Thyroid gland (tissue), 4 donors: Measurements from ENCODE around the gene TCEA2. TPM values are rescaled to one million over a fixed set of nuclear protein-coding genes. Genes with fewer than 3 reads are reported as not detected.
A peak's percentile ranks its signal among the peaks of the same experiment; 100 is the strongest.

Source experiments
- DNase-seq, 2 donors: peaks; one replicate each; pipeline ENCODE4 v3.0.0-alpha.2; 2019
- H3K27ac ChIP-seq, 3 donors: fragments of 200-600 bp; sonication (generic); 1 replicate in 2 of 3; 2 replicates in 1 of 3; pipeline ENCODE4 v1.5.1; 2016 to 2019; ENCODE audit warnings: mild to moderate bottlenecking in 1 of 3, moderate library complexity in 1 of 3
- H3K27me3 ChIP-seq: fragments of 200-600 bp; sonication (generic); one replicate; pipeline ENCODE4 v1.5.1; 2019
- H3K36me3 ChIP-seq, 2 donors: fragments of 200-600 bp; sonication (generic); one replicate each; pipeline ENCODE4 v1.5.1; 2016 to 2019
- H3K4me1 ChIP-seq, 2 donors: fragments of 200-600 bp; sonication (generic); one replicate each; pipeline ENCODE4 v1.5.1; 2017 to 2019
- H3K4me3 ChIP-seq, 3 donors: fragments of 200-600 bp; sonication (generic); replicated peaks in 1 of 3; 1 replicate in 2 of 3; 2 replicates in 1 of 3; pipeline ENCODE4 v1.5.1; 2016; ENCODE audit warnings: mild to moderate bottlenecking in 1 of 3
- H3K9me3 ChIP-seq: fragments of 200-600 bp; sonication (generic); one replicate; pipeline ENCODE4 v1.5.1; 2017
- CTCF ChIP-seq, 6 experiments: fragments of 200-600 bp in 3 of 6; fragments of 450-650 bp in 3 of 6; sonication (generic) in 3 of 6; IDR thresholded peaks; one replicate each; pipeline ENCODE4 v1.5.1; 2016 to 2019; ENCODE audit warnings: antibody characterized with exemption in 6 of 6, mild to moderate bottlenecking in 2 of 6, inconsistent platforms in 1 of 6, moderate library complexity in 1 of 6
- POLR2A ChIP-seq, 2 donors: fragments of 450-650 bp; IDR thresholded peaks; one replicate each; pipeline ENCODE4 v1.6.1; 2017; ENCODE audit warnings: antibody characterized with exemption in 2 of 2, mild to moderate bottlenecking in 2 of 2, moderate library complexity in 1 of 2
- WGBS, 2 donors: methylation state at CpG; one replicate each; pipeline ENCODE4 v1.1.5; 2017; 5-methylcytosine and 5-hydroxymethylcytosine counted together
- intact Hi-C: fragments of 100-400 bp; cut with DNase I; formaldehyde crosslinking; loops from one replicate; pipeline ENCODE4 v1.15.1; 2023
- total RNA-seq, 4 donors: library from RNA; depleted of rRNA; stranded (reverse); fragments of >200 nt; gene quantifications; one replicate each; pipeline ENCODE4 v1.2.3, GENCODE V29; 2016

Gene TCEA2
- total RNA-seq, result 10 to 100 TPM; 20.9 to 43.1 (median 24.4) TPM

GRCh38 chr20:64062596-64063388 is at the start of gene TCEA2:
TSS of gene TCEA2 (plus strand) at chr20:64063198. CDS start at chr20:64063313, 115 bp downstream.
- Histone ChIP-seq H3K36me3 (no peaks in the 10 kb centered on the region), H3K4me1 (peaks cover 16 to 24% of the 10 kb centered on the region in 2 donors), H3K27ac (peak within 1 kb of the TSS in 2 of 3 donors; percentile 78 to 87), H3K4me3 (peak within 1 kb of the TSS; percentile 37 to 77 (median 60)), H3K9me3 (no peaks in the 10 kb centered on the region), H3K27me3 (no peaks in the 10 kb centered on the region)
- 2 to 40% methylated on average over 3 to 45 of the region's 85 CpGs for WGBS, 2 donors
- peak; percentile 97 to 98 for DNase-seq
- TF ChIP-seq CTCF (IDR thresholded peaks at IDR 0.05) (no peak), POLR2A (IDR thresholded peaks at IDR 0.05) (peak; percentile 54 to 78)
- intact Hi-C loops, result loop anchor here (10.0 kb wide), 1 partner anchor 528 kb away; the partner anchor contains the start of gene PTK6

- DNase-seq, result no peak
- Histone ChIP-seq H3K4me3 (no peak overlapping the region), H3K27me3 (no peaks in the 10 kb centered on the region), H3K36me3 (peaks cover 51 to 75% of the 10 kb centered on the region in 2 donors), H3K9me3 (no peaks in the 10 kb centered on the region), H3K27ac (no peak overlapping the region), H3K4me1 (no peaks in the 10 kb centered on the region)
- intact Hi-C loops, result no loop called here
- TF ChIP-seq POLR2A (IDR thresholded peaks at IDR 0.05) (no peak), CTCF (IDR thresholded peaks at IDR 0.05) (no peak)
- 86 to 87% methylated on average over 2 of the region's 2 CpGs for WGBS, 2 donors
Observed at GRCh38 chr20:64015635-64016034, 47.4 kb upstream of the TCEA2 start.

- WGBS, 2 donors, result 88 to 91% methylated on average over 18 to 36 of the region's 36 CpGs
- Histone ChIP-seq H3K4me1 (no peaks in the 10 kb centered on the region), H3K4me3 (no peak overlapping the region), H3K9me3 (no peaks in the 10 kb centered on the region), H3K27ac (no peak overlapping the region), H3K36me3 (peaks cover 81 to 83% of the 10 kb centered on the region in 2 donors), H3K27me3 (no peaks in the 10 kb centered on the region)
- no peak for DNase-seq
- intact Hi-C loops, result no loop called here
- TF ChIP-seq POLR2A (IDR thresholded peaks at IDR 0.05) (no peak), CTCF (IDR thresholded peaks at IDR 0.05) (no peak)
Observed at GRCh38 chr20:64021124-64021975, 41.6 kb upstream of the TCEA2 start.

DNA sequence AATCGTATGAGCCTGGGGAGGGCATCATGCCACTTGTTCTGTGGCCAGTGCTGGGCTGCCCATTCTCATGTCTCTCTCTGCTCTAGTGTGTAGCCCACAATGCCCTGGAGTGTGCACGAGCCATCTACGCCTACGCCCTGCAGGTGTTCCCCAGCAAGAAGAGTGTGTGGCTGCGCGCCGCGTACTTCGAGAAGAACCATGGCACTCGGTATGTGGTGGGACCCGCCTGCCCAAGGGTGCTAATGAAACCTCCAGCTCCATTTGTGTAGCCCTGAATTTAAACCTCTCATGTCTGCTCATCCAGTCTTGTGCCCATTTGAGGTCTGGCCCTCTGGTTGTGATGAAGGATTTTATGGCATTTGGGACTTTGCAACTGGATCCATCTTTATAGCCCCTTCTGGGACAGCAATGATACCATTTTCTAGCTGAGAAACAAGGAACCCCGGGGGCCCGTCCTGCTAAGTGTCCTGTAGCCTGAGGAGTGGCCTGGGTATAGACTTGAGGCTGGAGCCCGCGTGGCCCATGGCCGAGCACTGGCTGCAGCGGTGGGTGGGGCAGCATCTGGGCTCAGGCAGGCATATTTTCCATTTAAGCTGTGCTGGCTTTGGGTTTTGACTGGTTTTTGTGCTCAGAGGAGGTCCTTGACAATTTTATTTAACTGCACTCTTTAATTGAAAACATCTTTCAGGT is 40.2 kb upstream of the TCEA2 start:
- TF ChIP-seq POLR2A (IDR thresholded peaks at IDR 0.05), result no peak
- no peak for TF ChIP-seq CTCF (IDR thresholded peaks at IDR 0.05)
- H3K9me3 ChIP-seq, result no peaks in the 10 kb centered on the region
- intact Hi-C loops, result no loop called here
- no peak overlapping the region for H3K27ac ChIP-seq
- WGBS, 2 donors, result 97 to 100% methylated on average over 17 of the region's 17 CpGs
- no peak for DNase-seq
- H3K36me3 ChIP-seq, result peaks cover 80 to 81% of the 10 kb centered on the region in 2 donors
- no peak overlapping the region for H3K4me3 ChIP-seq
- no peaks in the 10 kb centered on the region for H3K27me3 ChIP-seq
- H3K4me1 ChIP-seq, result no peaks in the 10 kb centered on the region
